HepG2 (cell line): ENCODE results near the gene ARHGEF16. TPM values are rescaled to one million over a fixed set of nuclear protein-coding genes. Genes with fewer than 3 reads are reported as not detected.

ENCODE experiments used
- ATF7-NPFF ChIP-seq: sonication (generic); formaldehyde crosslinking; IDR thresholded peaks from 2 replicates; pipeline ENCODE4 v1.8.1; 2023; ENCODE audit warnings: mild to moderate bottlenecking, low read depth, missing genetic modification reagents, moderate library complexity
- BRCA1 ChIP-seq: sonication (generic); formaldehyde crosslinking; IDR thresholded peaks from 2 replicates; pipeline ENCODE4 v1.4.0; 2020; ENCODE audit warnings: missing genetic modification reagents
- CHCHD3 ChIP-seq: sonication (generic); formaldehyde crosslinking; IDR thresholded peaks from 2 replicates; pipeline ENCODE4 v1.8.0; 2022; ENCODE audit warnings: mild to moderate bottlenecking, missing genetic modification reagents, moderate library complexity
- CREB3 ChIP-seq: sonication (generic); formaldehyde crosslinking; IDR thresholded peaks from 2 replicates; pipeline ENCODE4 v1.5.0; 2020; ENCODE audit warnings: missing genetic modification reagents
- HNRNPK ChIP-seq: fragments of 200-400 bp; formaldehyde crosslinking; IDR thresholded peaks from 2 replicates; pipeline ENCODE4 v1.6.1; 2018; ENCODE audit warnings: low read length, low read depth, moderate library complexity, mild to moderate bottlenecking; ENCODE audit not compliant: poor library complexity, severe bottlenecking
- NCOA1 ChIP-seq: sonication (generic); formaldehyde crosslinking; IDR thresholded peaks from 2 replicates; pipeline ENCODE4 v1.9.0; 2021; ENCODE audit warnings: missing genetic modification reagents
- RBFOX2 ChIP-seq: fragments of 200-400 bp; formaldehyde crosslinking; IDR thresholded peaks from 2 replicates; pipeline ENCODE4 v1.6.1; 2017; ENCODE audit warnings: low read depth, mild to moderate bottlenecking, low read length
- RELA ChIP-seq: sonication (generic); formaldehyde crosslinking; IDR thresholded peaks from 2 replicates; pipeline ENCODE4 v1.4.0; 2020; ENCODE audit warnings: missing genetic modification reagents
- RFXANK ChIP-seq: IDR thresholded peaks from 2 replicates; pipeline ENCODE4 v1.6.1; 2016
- RFXAP ChIP-seq: sonication (generic); formaldehyde crosslinking; IDR thresholded peaks from 2 replicates; pipeline ENCODE4 v1.4.0; 2020; ENCODE audit warnings: missing genetic modification reagents, borderline replicate concordance
- RXRB ChIP-seq: IDR thresholded peaks from 2 replicates; pipeline ENCODE4 v1.6.1; 2016; ENCODE audit warnings: borderline replicate concordance, missing genetic modification reagents, missing compliant biosample characterization
- SALL2 ChIP-seq: sonication (generic); formaldehyde crosslinking; IDR thresholded peaks from 2 replicates; pipeline ENCODE4 v1.8.1; 2023; ENCODE audit warnings: mild to moderate bottlenecking, missing genetic modification reagents, inconsistent platforms
- SIN3A ChIP-seq: IDR thresholded peaks from 2 replicates; pipeline ENCODE4 v1.6.1; 2011; ENCODE audit warnings: low read depth, mild to moderate bottlenecking, control low read depth, low read length, borderline replicate concordance
- TRIM24 ChIP-seq: sonication (generic); formaldehyde crosslinking; IDR thresholded peaks from 2 replicates; pipeline ENCODE4 v1.8.0; 2022; ENCODE audit warnings: mild to moderate bottlenecking, missing genetic modification reagents
- ZEB1 ChIP-seq: IDR thresholded peaks from 2 replicates; pipeline ENCODE4 v1.6.1; 2012; ENCODE audit warnings: mild to moderate bottlenecking, low read depth, inconsistent platforms; ENCODE audit not compliant: insufficient replicate concordance
- ZHX1 ChIP-seq: sonication (generic); formaldehyde crosslinking; IDR thresholded peaks from 2 replicates; pipeline ENCODE4 v1.8.1; 2022; ENCODE audit warnings: low read depth, mild to moderate bottlenecking, missing genetic modification reagents
- ZMAT3 ChIP-seq: sonication (generic); formaldehyde crosslinking; conservative IDR thresholded peaks from 2 replicates; pipeline ENCODE4 v1.7.0; 2021; ENCODE audit warnings: missing genetic modification reagents
- ZNF263 ChIP-seq: sonication (generic); formaldehyde crosslinking; IDR thresholded peaks from 2 replicates; pipeline ENCODE4 v1.4.0; 2020; ENCODE audit warnings: missing genetic modification reagents
- ZNF292 ChIP-seq: sonication (generic); formaldehyde crosslinking; IDR thresholded peaks from 2 replicates; pipeline ENCODE4 v1.8.1; 2022; ENCODE audit warnings: mild to moderate bottlenecking, low read depth, missing genetic modification reagents, borderline replicate concordance
- ZNF577 ChIP-seq: sonication (generic); formaldehyde crosslinking; IDR thresholded peaks from 2 replicates; pipeline ENCODE4 v1.4.0; 2020; ENCODE audit warnings: mild to moderate bottlenecking, low read depth, missing genetic modification reagents, borderline replicate concordance
- ZNF674 ChIP-seq: sonication (generic); formaldehyde crosslinking; IDR thresholded peaks from 2 replicates; pipeline ENCODE4 v1.5.0; 2020; ENCODE audit warnings: low read depth, mild to moderate bottlenecking, missing genetic modification reagents
- ZNF772 ChIP-seq: sonication (generic); formaldehyde crosslinking; IDR thresholded peaks from 2 replicates; pipeline ENCODE4 v1.5.0; 2020; ENCODE audit warnings: mild to moderate bottlenecking, missing genetic modification reagents
- ZNF784 ChIP-seq: sonication (generic); formaldehyde crosslinking; IDR thresholded peaks from 2 replicates; pipeline ENCODE4 v1.5.1; 2020; ENCODE audit warnings: missing genetic modification reagents, mild to moderate bottlenecking, borderline replicate concordance
- polyA plus RNA-seq, 8 experiments: library from polyadenylated mRNA; depleted of rRNA in 3 of 8; stranded (reverse) in 7 of 8; unstranded in 1 of 8; fragments of >200 nt; fragmentation: Illumina TruSeq in 4 of 8; extraction: Trizol in 4 of 8; gene quantifications; 2 replicates each; pipeline versions ENCODE4 v1.2.1 to v1.2.3, GENCODE V29; 2011 to 2016; ENCODE audit warnings: low read depth in 4 of 8, missing spikeins in 1 of 8, mixed read lengths in 1 of 8; ENCODE audit not compliant: insufficient read depth in 1 of 8
- total RNA-seq, 5 experiments: library from RNA; depleted of rRNA; stranded (reverse); fragments of >200 nt; fragmentation: Illumina TruSeq; extraction: Trizol; gene quantifications; 2 replicates each; pipeline ENCODE4 v1.2.3, GENCODE V29; 2016; ENCODE audit warnings: low read depth in 1 of 5

ARHGEF16 gene
- total and polyA plus RNA-seq, 2 of the 13 experiments (the other 11 are each of a cell fraction or from before 2014, with no cell fraction given): 20.3 to 39.9 TPM

GRCh38 chr1:3471356-3472087 lies 17.1 kb downstream of the ARHGEF16 start (continued):
- TF ChIP-seq ZNF292 (CRISPR knock-in tag) (peak; percentile 74), SIN3A (peak; percentile 52; the same call in 1 of the 2 replicates), ZNF674 (CRISPR knock-in tag) (no peak), HNRNPK (peak; percentile 53), RELA (0 out of 2 replicates have a peak, but pooled peaks have one; percentile 17), ATF7-NPFF (CRISPR knock-in tag) (peak; percentile 86), RFXAP (CRISPR knock-in tag) (peak; percentile 77; the same call in 1 of the 2 replicates), ZNF577 (CRISPR knock-in tag) (no peak), TRIM24 (CRISPR knock-in tag) (no peak), RFXANK (CRISPR knock-in tag) (no peak), ZNF263 (CRISPR knock-in tag) (peak; percentile 94), ZEB1 (peak; percentile 51), ZNF772 (CRISPR knock-in tag) (peak; percentile 84), CREB3 (CRISPR knock-in tag) (no peak), ZHX1 (CRISPR knock-in tag) (no peak), ZMAT3 (CRISPR knock-in tag) (peak; percentile 39), BRCA1 (CRISPR knock-in tag) (peak; percentile 46; the same call in 1 of the 2 replicates), CHCHD3 (CRISPR knock-in tag) (peak; percentile 93; the same call in 1 of the 2 replicates), ZNF784 (CRISPR knock-in tag) (0 out of 2 replicates have a peak, but pooled peaks have one; percentile 31), RXRB (peak; percentile 92), RBFOX2 (peak; percentile 77), NCOA1 (peak; percentile 75; the same call in 1 of the 2 replicates), SALL2 (peak; percentile 82; the same call in 1 of the 2 replicates)
